ENCODE measurements around the gene CHRM3. TPM values are rescaled to one million over a fixed set of nuclear protein-coding genes. Genes with fewer than 3 reads are reported as not detected.

CHRM3 gene
- polyA plus RNA-seq, 2 of the 4 experiments (the other 2 are of a cell fraction): 0.01 to 0.03 TPM

- Histone ChIP-seq H3K4me1 (no peaks in the 10 kb centered on the region), H3K4me2 (no peak overlapping the region), H3K4me3 (no peak overlapping the region), H3K9me3 (no peaks in the 10 kb centered on the region), H3K27ac (no peak overlapping the region)
- ChIA-PET POLR2A (no interaction called here), CTCF (no interaction called here)
- no peak for DNase-seq (ENCODE audit: low read depth in 1 of 2, low spot score in 1 of 2)
- no peak for ATAC-seq
- no peak for FAIRE-seq
- WGBS (ENCODE audit: missing lambda C conversion rate): 28% methylated on average over 6 of the region's 6 CpGs
- TF ChIP-seq POLR2A (IDR thresholded peaks at IDR 0.05; ENCODE audit: low read length) (no peak), HOXB13 (CRISPR knock-in tag; IDR thresholded peaks at IDR 0.05; ENCODE audit: low read depth) (no peak), ZFP36 (IDR thresholded peaks at IDR 0.05; ENCODE audit: borderline replicate concordance, partially characterized antibody) (no peak), PHF8 (IDR thresholded peaks at IDR 0.05; ENCODE audit: borderline replicate concordance, low read depth) (no peak), HDAC2 (IDR thresholded peaks at IDR 0.05) (no peak), ZSCAN20 (CRISPR knock-in tag; IDR thresholded peaks at IDR 0.05) (no peak), EHF (CRISPR knock-in tag; IDR thresholded peaks at IDR 0.05) (no peak), TFCP2L1 (CRISPR knock-in tag; IDR thresholded peaks at IDR 0.05) (no peak), NR3C1 (IDR thresholded peaks at IDR 0.05) (no peak), EHMT2 (IDR thresholded peaks at IDR 0.05; ENCODE audit: low read depth) (no peak), HMGXB4 (CRISPR knock-in tag; IDR thresholded peaks at IDR 0.05; ENCODE audit: borderline replicate concordance) (no peak), RAD21 (conservative IDR thresholded peaks at IDR 0.05 in 1 of 2, IDR thresholded peaks at IDR 0.05 in 1 of 2) (no peak), MAX (IDR thresholded peaks at IDR 0.05) (no peak), NFE2L2 (conservative IDR thresholded peaks at IDR 0.05; ENCODE audit: low read length) (no peak), MYC (IDR thresholded peaks at IDR 0.05; ENCODE audit: borderline replicate concordance, low read length) (no peak), HOXA7 (CRISPR knock-in tag; IDR thresholded peaks at IDR 0.05) (no peak), JUN (IDR thresholded peaks at IDR 0.05) (no peak), BHLHE40 (IDR thresholded peaks at IDR 0.05; ENCODE audit: low read depth, low read length) (no peak)
These were observed 48.5 kb upstream of the CHRM3 start for GRCh38 chr1:239337799-239338430.

- ChIA-PET POLR2A (no interaction called here), CTCF (no interaction called here)
- no peak overlapping the region for H3K27ac ChIP-seq
- H3K4me2 ChIP-seq: no peak overlapping the region
- H3K9me3 ChIP-seq: no peaks in the 10 kb centered on the region
- FAIRE-seq (no peak), DNase-seq (ENCODE audit: low read depth in 1 of 2, low spot score in 1 of 2) (no peak), ATAC-seq (no peak)
- H3K4me1 ChIP-seq: no peaks in the 10 kb centered on the region
- H3K4me3 ChIP-seq: no peak overlapping the region
- WGBS (ENCODE audit: missing lambda C conversion rate): 40% methylated on average over 2 of the region's 2 CpGs
- TF ChIP-seq FOSB (CRISPR knock-in tag; IDR thresholded peaks at IDR 0.05) (no peak), NFE2L2 (conservative IDR thresholded peaks at IDR 0.05; ENCODE audit: low read length) (no peak), MAX (IDR thresholded peaks at IDR 0.05) (no peak), NR3C1 (IDR thresholded peaks at IDR 0.05) (no peak), FOSL2 (IDR thresholded peaks at IDR 0.05) (no peak), FOSL2 (CRISPR knock-in tag; IDR thresholded peaks at IDR 0.05) (no peak), KDM5A (IDR thresholded peaks at IDR 0.05) (no peak), ESRRA (IDR thresholded peaks at IDR 0.05; ENCODE audit: borderline replicate concordance, low read length) (no peak), CBX8 (IDR thresholded peaks at IDR 0.05) (no peak), GATA3 (IDR thresholded peaks at IDR 0.05; ENCODE audit: borderline replicate concordance) (no peak), EHMT2 (IDR thresholded peaks at IDR 0.05; ENCODE audit: low read depth) (no peak), EHF (CRISPR knock-in tag; IDR thresholded peaks at IDR 0.05) (no peak), HES2 (IDR thresholded peaks at IDR 0.05) (no peak), ZC3H11A (IDR thresholded peaks at IDR 0.05) (no peak), CHD4 (IDR thresholded peaks at IDR 0.05; ENCODE audit: borderline replicate concordance) (no peak), MAFK (IDR thresholded peaks at IDR 0.05; ENCODE audit: partially characterized antibody) (no peak), SMC3 (IDR thresholded peaks at IDR 0.05) (no peak), CTCF (IDR thresholded peaks at IDR 0.05) (no peak)
These were observed 38.6 kb upstream of the CHRM3 start for GRCh38 chr1:239347776-239348175.

Data from A549 (cell line).